HCT116 (cell line): ENCODE data around the gene MFN2. TPM values are rescaled to one million over a fixed set of nuclear protein-coding genes. Genes with fewer than 3 reads are reported as not detected.

Experiments
- ATAC-seq: fragments of 200-7000 bp; cut with Tn5 transposase; 2 replicates; pipeline ENCODE4 v1.9.1; 2020; ENCODE audit warnings: mild to moderate bottlenecking, moderate library complexity
- BruUV-seq: library from RNA; stranded (reverse); fragments of 400-500 nt; replicated peaks from 2 replicates; lab custom pipeline; 2021; lab: Mats Ljungman, UMichigan
- CTCF ChIA-PET: fragments of 300-600 bp; sonication (Branson Sonifier 250); formaldehyde crosslinking; loops from one replicate; lab custom pipeline; 2021; ENCODE audit warnings: antibody characterized with exemption; lab: Charles Lee
- POLR2A ChIA-PET: fragments of 300-600, 350-600 bp; sonication (Branson Sonifier 250); formaldehyde crosslinking; loops from one replicate; lab custom pipeline; 2021; ENCODE audit warnings: antibody characterized with exemption; lab: Charles Lee
- RAD21 ChIA-PET, 2 experiments: fragments of 300-600 bp; sonication (Branson Sonifier 250); formaldehyde crosslinking; loops; one replicate each; lab custom pipeline; 2023; ENCODE audit warnings: low total read pairs in 2 of 2; ENCODE audit not compliant: uncharacterized antibody in 2 of 2, unreplicated experiment in 2 of 2, low non-redundant PET in 1 of 2; lab: Charles Lee
- DNase-seq: peaks from one replicate; pipeline ENCODE4 v3.0.0-alpha.2; 2010; ENCODE audit warnings: low read depth, low spot score
- H2AFZ ChIP-seq: fragments of 200-600 bp; shearing (Covaris generic), sonication (generic); 2 replicates; pipeline ENCODE4 v1.6.1; 2017; ENCODE audit warnings: low read depth, mixed run types, mixed read lengths, antibody characterized with exemption, low read length; ENCODE audit not compliant: poor library complexity, severe bottlenecking
- H3K27ac ChIP-seq: 2 replicates; pipeline ENCODE4 v1.5.1; 2012; ENCODE audit warnings: low read depth, low read length
- H3K27me3 ChIP-seq: fragments of 200-600 bp; sonication (generic); 2 replicates; pipeline ENCODE4 v1.6.1; 2016; ENCODE audit warnings: mixed run types, low read length, mixed read lengths; ENCODE audit not compliant: insufficient read depth
- H3K36me3 ChIP-seq, 2 experiments: fragments of 200-500 bp in 1 of 2; fragments of 200-600 bp in 1 of 2; sonication (Bioruptor generic) in 1 of 2; sonication (generic) in 1 of 2; 2 replicates each; pipeline versions ENCODE4 v1.5.1 to v1.6.1; 2014 to 2016; ENCODE audit warnings: low read length in 2 of 2, inconsistent platforms in 1 of 2, mixed read lengths in 1 of 2, mixed run types in 1 of 2; ENCODE audit not compliant: insufficient read depth in 2 of 2, control insufficient read depth in 1 of 2
- H3K4me1 ChIP-seq, 2 experiments: fragments of 200-600 bp in 1 of 2; sonication (generic) in 1 of 2; 2 replicates each; pipeline versions ENCODE4 v1.5.1 to v1.6.1; 2012 to 2017; ENCODE audit warnings: low read length in 2 of 2, inconsistent platforms in 1 of 2, mild to moderate bottlenecking in 1 of 2, mixed read lengths in 1 of 2, mixed run types in 1 of 2, moderate library complexity in 1 of 2; ENCODE audit not compliant: insufficient read depth in 2 of 2, control insufficient read depth in 1 of 2
- H3K4me2 ChIP-seq: fragments of 200-600 bp; sonication (generic); 2 replicates; pipeline ENCODE4 v1.6.1; 2017; ENCODE audit warnings: mixed run types, low read length, mixed read lengths
- H3K4me3 ChIP-seq, 2 experiments: fragments of 200-600 bp in 1 of 2; sonication (generic) in 1 of 2; replicated peaks in 1 of 2; 2 replicates each; pipeline ENCODE4 v1.5.1; 2011 to 2016; ENCODE audit warnings: low read length in 2 of 2, control low read depth in 1 of 2, low read depth in 1 of 2, mild to moderate bottlenecking in 1 of 2, mixed read lengths in 1 of 2, mixed run types in 1 of 2
- H3K79me2 ChIP-seq: fragments of 200-600 bp; sonication (generic); 2 replicates; pipeline ENCODE4 v1.6.1; 2017; ENCODE audit warnings: mild to moderate bottlenecking, mixed run types, low read length, moderate library complexity, mixed read lengths; ENCODE audit not compliant: insufficient read depth
- H3K9ac ChIP-seq: fragments of 200-600 bp; sonication (generic); 2 replicates; pipeline ENCODE4 v1.6.1; 2016; ENCODE audit warnings: low read length, mixed read lengths
- H3K9me2 ChIP-seq: fragments of 200-600 bp; sonication (generic), shearing (Covaris generic); 2 replicates; pipeline ENCODE4 v1.6.1; 2017; ENCODE audit warnings: mixed run types, mild to moderate bottlenecking, moderate library complexity; ENCODE audit not compliant: insufficient read depth
- H3K9me3 ChIP-seq, 2 experiments: fragments of 200-500 bp in 1 of 2; fragments of 200-600 bp in 1 of 2; sonication (Bioruptor generic) in 1 of 2; sonication (generic) in 1 of 2; 2 replicates each; pipeline ENCODE4 v1.6.1; 2014 to 2017; ENCODE audit warnings: low read length in 2 of 2, mixed read lengths in 2 of 2, inconsistent platforms in 1 of 2, low read depth in 1 of 2, mild to moderate bottlenecking in 1 of 2, mixed run types in 1 of 2, moderate library complexity in 1 of 2; ENCODE audit not compliant: control insufficient read depth in 1 of 2, insufficient read depth in 1 of 2
- H4K20me1 ChIP-seq: fragments of 200-600 bp; sonication (generic), shearing (Covaris generic); 2 replicates; pipeline ENCODE4 v1.6.1; 2017; ENCODE audit warnings: mixed run types, mild to moderate bottlenecking, moderate library complexity; ENCODE audit not compliant: insufficient read depth
- ATF3 ChIP-seq: IDR thresholded peaks from 2 replicates; pipeline ENCODE4 v1.6.1; 2012
- CBX3 ChIP-seq: IDR thresholded peaks from 2 replicates; pipeline ENCODE4 v1.6.1; 2012; ENCODE audit warnings: low read depth
- CTCF ChIP-seq, 3 experiments: fragments of 200-600 bp in 1 of 3; sonication (generic) in 1 of 3; IDR thresholded peaks in 2 of 3; conservative IDR thresholded peaks in 1 of 3; 2 replicates each; pipeline ENCODE4 v1.5.1; 2012 to 2017; ENCODE audit warnings: low read depth in 2 of 3, low read length in 2 of 3, antibody characterized with exemption in 1 of 3, borderline replicate concordance in 1 of 3, control low read depth in 1 of 3, mild to moderate bottlenecking in 1 of 3, mixed read lengths in 1 of 3, mixed run types in 1 of 3, moderate library complexity in 1 of 3; ENCODE audit not compliant: insufficient read depth in 1 of 3
- EGR1 ChIP-seq: IDR thresholded peaks from 2 replicates; pipeline ENCODE4 v1.6.1; 2012; ENCODE audit warnings: low read depth
- ELF1 ChIP-seq: IDR thresholded peaks from 2 replicates; pipeline ENCODE4 v1.6.1; 2012; ENCODE audit warnings: low read depth, borderline replicate concordance
- EZH2 ChIP-seq: fragments of 200-600 bp; sonication (generic); IDR thresholded peaks from 2 replicates; pipeline ENCODE4 v1.6.1; 2017; ENCODE audit warnings: antibody characterized with exemption, mixed run types
- FOSL1 ChIP-seq: IDR thresholded peaks from 2 replicates; pipeline ENCODE4 v1.6.1; 2012; ENCODE audit warnings: low read depth
- JUND ChIP-seq: IDR thresholded peaks from 2 replicates; pipeline ENCODE4 v1.6.1; 2012
- MAX ChIP-seq: IDR thresholded peaks from 2 replicates; pipeline ENCODE4 v1.6.1; 2012
- POLR2A ChIP-seq: IDR thresholded peaks from 2 replicates; pipeline ENCODE4 v1.7.0; 2011; ENCODE audit warnings: borderline replicate concordance; ENCODE audit not compliant: insufficient read depth, insufficient read length; ENCODE audit errors: extremely low read depth
- POLR2AphosphoS5 ChIP-seq: IDR thresholded peaks from 2 replicates; pipeline ENCODE4 v1.6.1; 2011; ENCODE audit warnings: mild to moderate bottlenecking, low read depth, low read length, moderate library complexity
- RAD21 ChIP-seq: IDR thresholded peaks from 2 replicates; pipeline ENCODE4 v1.6.1; 2012; ENCODE audit warnings: low read depth, mild to moderate bottlenecking
- SIN3A ChIP-seq: IDR thresholded peaks from 2 replicates; pipeline ENCODE4 v1.6.1; 2012; ENCODE audit warnings: low read depth
- SP1 ChIP-seq: IDR thresholded peaks from 2 replicates; pipeline ENCODE4 v1.6.1; 2012; ENCODE audit warnings: low read depth
- SRF ChIP-seq: IDR thresholded peaks from 2 replicates; pipeline ENCODE4 v1.6.1; 2012; ENCODE audit warnings: low read depth
- TCF7L2 ChIP-seq: IDR thresholded peaks from 2 replicates; pipeline ENCODE4 v1.7.0; 2011; ENCODE audit warnings: borderline replicate concordance, inconsistent platforms; ENCODE audit not compliant: insufficient read depth, insufficient read length; ENCODE audit errors: extremely low read depth
- YY1 ChIP-seq: IDR thresholded peaks from 2 replicates; pipeline ENCODE4 v1.6.1; 2011; ENCODE audit warnings: low read length, low read depth, moderate library complexity, mild to moderate bottlenecking; ENCODE audit not compliant: insufficient replicate concordance; ENCODE audit errors: extremely low read depth
- ZFX ChIP-seq: fragments of 450-650 bp; IDR thresholded peaks from 2 replicates; pipeline ENCODE4 v1.6.1; 2017
- intact Hi-C: fragments of 100-400 bp; cut with micrococcal nuclease; formaldehyde crosslinking; loops from 2 replicates; pipeline ENCODE4 v1.10.0; 2022
- total RNA-seq: library from RNA; stranded (reverse); gene quantifications from one replicate; pipeline ENCODE4 v1.2.1, GENCODE V29; 2021; ENCODE audit not compliant: unreplicated experiment
- TF ChIP-seq, protein P1 (sequence below): IDR thresholded peaks from 2 replicates; pipeline ENCODE4 v1.6.1; 2011; ENCODE audit warnings: mild to moderate bottlenecking, low read length, moderate library complexity; ENCODE audit not compliant: insufficient replicate concordance; ENCODE audit errors: extremely low read depth

The MFN2 gene
- total RNA-seq, 1 experiment from 2014 or later: 83.0 TPM

DNA sequence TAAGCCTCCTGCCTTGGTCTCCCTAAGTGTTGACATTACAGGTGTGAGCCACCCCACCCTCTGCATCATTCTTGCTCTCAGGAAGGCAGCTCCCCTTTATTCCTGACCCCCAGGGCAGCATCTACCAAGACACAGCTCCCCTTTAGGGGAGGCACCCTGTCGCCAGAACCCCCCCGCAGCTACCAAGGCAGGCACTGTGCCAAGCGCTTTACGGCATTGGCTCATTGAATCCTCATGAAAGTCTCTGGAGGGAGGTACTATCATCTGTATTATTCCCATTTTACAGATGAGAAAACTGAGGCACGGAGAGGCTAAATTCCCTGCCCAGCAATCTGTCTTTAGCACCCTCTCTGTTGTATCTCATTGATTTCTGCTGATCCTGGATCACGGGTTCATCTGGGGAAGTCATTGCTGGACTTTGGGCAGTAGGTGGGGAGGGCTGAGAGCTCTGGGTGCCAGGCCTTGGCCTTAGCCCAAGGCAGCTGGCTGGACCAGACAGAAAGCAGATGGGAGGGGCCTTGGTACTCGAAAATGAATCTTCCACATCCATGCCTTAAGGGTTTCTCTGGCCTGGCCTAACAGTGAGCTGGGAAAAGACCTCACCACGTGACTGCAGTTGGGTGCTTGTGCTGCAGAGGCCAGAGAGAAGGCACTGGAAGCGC, 39.9 kb upstream of the MFN2 start:
- ATAC-seq (no peak), DNase-seq (no peak)
- Histone ChIP-seq H3K27ac (peak overlapping the region; percentile 12; the same call in 1 of the 2 replicates), H3K4me2 (peak overlapping the region; percentile 74), H3K9ac (0 out of 2 replicates have a peak overlapping the region, but pooled peaks have one; percentile 9), H3K9me2 (no peaks in the 10 kb centered on the region), H3K79me2 (peaks cover 56% of the 10 kb centered on the region), H2AFZ (no peak overlapping the region), H3K36me3 (peaks cover 0 to 48% of the 10 kb centered on the region in 2 experiments; a peak in 2 of 4 replicates), H3K4me3 (no peak overlapping the region), H4K20me1 (no peaks in the 10 kb centered on the region), H3K4me1 (peaks cover 53 to 66% of the 10 kb centered on the region in 2 experiments), H3K9me3 (no peaks in the 10 kb centered on the region), H3K27me3 (no peaks in the 10 kb centered on the region)
- POLR2A ChIA-PET: interaction anchor here (7.1 kb wide), 1 partner anchor 32 kb away, joined by 47 read pairs; no protein-coding TSS in a partner anchor
- RAD21 ChIA-PET: no interaction called here
- intact Hi-C loops: no loop called here
- CTCF ChIA-PET: no interaction called here
- TF ChIP-seq EZH2: no peak
- no peak for TF ChIP-seq EGR1
- no peak for TF ChIP-seq RAD21
- TF ChIP-seq TCF7L2: no peak
- TF ChIP-seq FOSL1: no peak
- no peak for TF ChIP-seq SRF
- no peak for TF ChIP-seq MAX
- TF ChIP-seq CBX3: no peak
- TF ChIP-seq, protein P1, sequence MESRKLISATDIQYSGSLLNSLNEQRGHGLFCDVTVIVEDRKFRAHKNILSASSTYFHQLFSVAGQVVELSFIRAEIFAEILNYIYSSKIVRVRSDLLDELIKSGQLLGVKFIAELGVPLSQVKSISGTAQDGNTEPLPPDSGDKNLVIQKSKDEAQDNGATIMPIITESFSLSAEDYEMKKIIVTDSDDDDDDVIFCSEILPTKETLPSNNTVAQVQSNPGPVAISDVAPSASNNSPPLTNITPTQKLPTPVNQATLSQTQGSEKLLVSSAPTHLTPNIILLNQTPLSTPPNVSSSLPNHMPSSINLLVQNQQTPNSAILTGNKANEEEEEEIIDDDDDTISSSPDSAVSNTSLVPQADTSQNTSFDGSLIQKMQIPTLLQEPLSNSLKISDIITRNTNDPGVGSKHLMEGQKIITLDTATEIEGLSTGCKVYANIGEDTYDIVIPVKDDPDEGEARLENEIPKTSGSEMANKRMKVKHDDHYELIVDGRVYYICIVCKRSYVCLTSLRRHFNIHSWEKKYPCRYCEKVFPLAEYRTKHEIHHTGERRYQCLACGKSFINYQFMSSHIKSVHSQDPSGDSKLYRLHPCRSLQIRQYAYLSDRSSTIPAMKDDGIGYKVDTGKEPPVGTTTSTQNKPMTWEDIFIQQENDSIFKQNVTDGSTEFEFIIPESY: no peak
- TF ChIP-seq ATF3: no peak
- TF ChIP-seq POLR2A: no peak
- TF ChIP-seq CTCF (IDR thresholded peaks at IDR 0.05 in 2 of 3, conservative IDR thresholded peaks at IDR 0.05 in 1 of 3; ENCODE audit: borderline replicate concordance in 1 of 3, insufficient read depth in 1 of 3, low read depth in 2 of 3, low read length in 2 of 3): no peak
- no peak for TF ChIP-seq ELF1
- TF ChIP-seq YY1: no peak
- no peak for TF ChIP-seq SP1
- TF ChIP-seq POLR2AphosphoS5: no peak
- no peak for TF ChIP-seq ZFX
- TF ChIP-seq JUND: no peak
- TF ChIP-seq SIN3A: no peak
- no TSS peak for BruUV-seq
